NAMALWA (cell line): ENCODE results near the gene GRID1.

ENCODE experiments used
- DNase-seq: peaks from one replicate; pipeline ENCODE4 v3.0.0-alpha.2; 2015; ENCODE audit warnings: low spot score

GRID1 gene

GRCh38 chr10:85594239-85594638, 772.4 kb downstream of the GRID1 start:
- DNase-seq, result no peak

- no peak for DNase-seq
Measured at GRCh38 chr10:85593226-85593772, 773.3 kb downstream of the GRID1 start.

GRCh38 chr10:85581371-85581770, 785.2 kb downstream of the GRID1 start:
- DNase-seq, result no peak

- no peak for DNase-seq
Measured at GRCh38 chr10:85580585-85580984, 786.0 kb downstream of the GRID1 start.

- no peak for DNase-seq
Measured at GRCh38 chr10:85578860-85579259, 787.7 kb downstream of the GRID1 start.

- no peak for DNase-seq
Measured at GRCh38 chr10:85575441-85575840, 791.2 kb downstream of the GRID1 start.

GRCh38 chr10:85570871-85571270, 795.7 kb downstream of the GRID1 start:
- DNase-seq, result no peak

- no peak for DNase-seq
Measured at GRCh38 chr10:85565381-85565780, 801.2 kb downstream of the GRID1 start.

GRCh38 chr10:85558533-85558932, 808.1 kb downstream of the GRID1 start:
- no peak for DNase-seq

GRCh38 chr10:85557706-85558105, 808.9 kb downstream of the GRID1 start:
- DNase-seq, result no peak

GRCh38 chr10:85557077-85557476, 809.5 kb downstream of the GRID1 start:
- no peak for DNase-seq
